Adrenal gland (tissue), 5 donors: Measurements from ENCODE around the gene OGA.

ENCODE experiments used
- POLR2A ChIP-seq, 2 donors: fragments of 450-650 bp; IDR thresholded peaks; one replicate each; pipeline ENCODE4 v1.6.1; 2017; ENCODE audit warnings: antibody characterized with exemption in 2 of 2, mild to moderate bottlenecking in 2 of 2, moderate library complexity in 1 of 2
- TF ChIP-seq, protein P1 (sequence below), 6 experiments: fragments of 450-650 bp in 4 of 6; fragments of 200-600 bp in 2 of 6; sonication (generic) in 1 of 6; IDR thresholded peaks; 1 replicate in 5 of 6; 2 replicates in 1 of 6; pipeline versions ENCODE4 v1.5.1 to v1.8.0; 2016 to 2021; ENCODE audit warnings: antibody characterized with exemption in 6 of 6, mild to moderate bottlenecking in 2 of 6, moderate library complexity in 1 of 6
- donor health status: DM: no; HTN: no; CAD: no.

DNA sequence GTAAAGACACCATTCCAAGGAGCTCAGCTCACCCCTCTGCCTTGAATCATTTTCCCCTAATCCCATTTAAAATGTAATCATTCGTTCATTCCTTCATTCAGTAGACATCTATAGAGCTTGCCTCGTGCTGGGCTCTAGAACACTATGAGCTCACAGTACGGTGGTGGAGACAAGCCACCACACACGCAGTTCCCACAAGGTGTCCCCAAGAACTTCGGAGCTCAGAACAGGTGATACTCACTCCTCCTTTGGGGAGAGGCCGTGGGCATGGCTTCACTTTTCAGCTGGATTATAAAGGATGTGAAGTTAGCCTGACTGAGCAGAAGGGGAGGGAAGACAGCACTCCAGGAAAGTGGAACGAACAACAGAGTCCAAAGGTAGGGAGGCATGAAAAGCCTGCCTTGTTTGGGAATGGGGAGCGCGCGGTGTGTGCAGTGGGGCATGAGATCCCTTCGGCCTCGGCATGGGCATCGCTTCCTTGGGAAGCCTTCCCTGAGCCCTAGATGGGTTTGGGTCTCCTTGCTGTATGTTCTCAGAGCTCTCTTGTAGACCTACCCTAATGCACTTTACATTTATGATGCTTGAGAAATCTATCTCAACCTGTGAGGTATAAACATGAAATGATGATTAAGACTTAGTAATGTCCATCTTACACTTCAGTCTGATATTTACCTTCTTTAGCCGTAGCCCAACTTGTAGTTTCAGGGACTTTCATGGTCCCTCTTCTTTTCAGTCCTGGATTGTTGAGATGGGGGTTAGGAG is 809 bp upstream of the OGA start:
- TF ChIP-seq, protein P1, sequence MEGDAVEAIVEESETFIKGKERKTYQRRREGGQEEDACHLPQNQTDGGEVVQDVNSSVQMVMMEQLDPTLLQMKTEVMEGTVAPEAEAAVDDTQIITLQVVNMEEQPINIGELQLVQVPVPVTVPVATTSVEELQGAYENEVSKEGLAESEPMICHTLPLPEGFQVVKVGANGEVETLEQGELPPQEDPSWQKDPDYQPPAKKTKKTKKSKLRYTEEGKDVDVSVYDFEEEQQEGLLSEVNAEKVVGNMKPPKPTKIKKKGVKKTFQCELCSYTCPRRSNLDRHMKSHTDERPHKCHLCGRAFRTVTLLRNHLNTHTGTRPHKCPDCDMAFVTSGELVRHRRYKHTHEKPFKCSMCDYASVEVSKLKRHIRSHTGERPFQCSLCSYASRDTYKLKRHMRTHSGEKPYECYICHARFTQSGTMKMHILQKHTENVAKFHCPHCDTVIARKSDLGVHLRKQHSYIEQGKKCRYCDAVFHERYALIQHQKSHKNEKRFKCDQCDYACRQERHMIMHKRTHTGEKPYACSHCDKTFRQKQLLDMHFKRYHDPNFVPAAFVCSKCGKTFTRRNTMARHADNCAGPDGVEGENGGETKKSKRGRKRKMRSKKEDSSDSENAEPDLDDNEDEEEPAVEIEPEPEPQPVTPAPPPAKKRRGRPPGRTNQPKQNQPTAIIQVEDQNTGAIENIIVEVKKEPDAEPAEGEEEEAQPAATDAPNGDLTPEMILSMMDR (IDR thresholded peaks at IDR 0.05) = no peak
- TF ChIP-seq POLR2A (IDR thresholded peaks at IDR 0.05) = no peak
